Nephron (organoid): ENCODE measurements around the gene KCNIP4.

Experiments used
- H3K27ac Mint-ChIP-seq, 3 experiments: 2 replicates each; pipeline ENCODE4 v1.8.0; 2020; ENCODE audit warnings: mixed read lengths in 3 of 3, mild to moderate bottlenecking in 2 of 3, moderate library complexity in 1 of 3
- H3K27me3 Mint-ChIP-seq: 2 replicates; pipeline ENCODE4 v1.8.0; 2021; ENCODE audit warnings: low read depth, mild to moderate bottlenecking, moderate library complexity, mixed read lengths
- H3K36me3 Mint-ChIP-seq: 2 replicates; pipeline ENCODE4 v1.8.0; 2020; ENCODE audit warnings: low read depth, mixed read lengths
- H3K4me1 Mint-ChIP-seq: 2 replicates; pipeline ENCODE4 v1.8.0; 2020; ENCODE audit warnings: mixed read lengths
- H3K4me3 Mint-ChIP-seq, 3 experiments: 2 replicates each; pipeline ENCODE4 v1.8.0; 2020; ENCODE audit warnings: mild to moderate bottlenecking in 3 of 3, mixed read lengths in 3 of 3, moderate library complexity in 2 of 3
- H3K9me3 Mint-ChIP-seq: 2 replicates; pipeline ENCODE4 v1.8.0; 2020; ENCODE audit warnings: mixed read lengths
- CTCF ChIP-seq, 3 experiments: fragments of 200-600 bp; sonication (generic); IDR thresholded peaks; one replicate each; pipeline ENCODE4 v1.5.0; 2021; ENCODE audit warnings: antibody characterized with exemption in 3 of 3; ENCODE audit not compliant: unreplicated experiment in 3 of 3

KCNIP4 gene

DNA sequence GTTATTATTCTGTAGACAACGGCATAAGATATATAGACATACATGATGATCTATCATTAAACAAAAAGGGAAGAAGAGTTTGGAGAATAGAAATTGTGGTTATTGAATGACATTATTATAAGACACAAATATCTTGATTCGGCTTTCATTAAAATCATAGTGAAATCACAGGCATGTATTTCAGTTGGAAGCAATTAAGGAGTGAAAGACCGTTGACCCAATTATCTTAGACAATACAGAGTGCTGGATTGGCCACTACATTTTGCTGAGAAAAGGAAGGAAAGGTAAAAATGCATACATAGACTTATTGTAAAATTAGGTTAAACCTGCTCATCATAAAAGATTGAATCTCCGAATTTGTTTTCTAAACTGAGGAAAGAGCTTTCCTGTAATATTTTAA, 209.8 kb downstream of the KCNIP4 start:
- no peaks in the 10 kb centered on the region for H3K9me3 Mint-ChIP-seq
- no peaks in the 10 kb centered on the region for H3K27me3 Mint-ChIP-seq
- no peaks in the 10 kb centered on the region for H3K4me1 Mint-ChIP-seq
- no peak overlapping the region for H3K4me3 Mint-ChIP-seq
- H3K36me3 Mint-ChIP-seq: no peaks in the 10 kb centered on the region
- H3K27ac Mint-ChIP-seq: no peak overlapping the region
- TF ChIP-seq CTCF (IDR thresholded peaks at IDR 0.05; ENCODE audit: unreplicated experiment in 3 of 3): no peak

GRCh38 chr4:21735866-21736265, 212.7 kb downstream of the KCNIP4 start:
- Mint-ChIP-seq H3K27ac (no peak overlapping the region), H3K4me1 (no peaks in the 10 kb centered on the region), H3K4me3 (no peak overlapping the region), H3K9me3 (no peaks in the 10 kb centered on the region), H3K27me3 (no peaks in the 10 kb centered on the region), H3K36me3 (no peaks in the 10 kb centered on the region)
- TF ChIP-seq CTCF (IDR thresholded peaks at IDR 0.05; ENCODE audit: unreplicated experiment in 3 of 3): no peak

DNA sequence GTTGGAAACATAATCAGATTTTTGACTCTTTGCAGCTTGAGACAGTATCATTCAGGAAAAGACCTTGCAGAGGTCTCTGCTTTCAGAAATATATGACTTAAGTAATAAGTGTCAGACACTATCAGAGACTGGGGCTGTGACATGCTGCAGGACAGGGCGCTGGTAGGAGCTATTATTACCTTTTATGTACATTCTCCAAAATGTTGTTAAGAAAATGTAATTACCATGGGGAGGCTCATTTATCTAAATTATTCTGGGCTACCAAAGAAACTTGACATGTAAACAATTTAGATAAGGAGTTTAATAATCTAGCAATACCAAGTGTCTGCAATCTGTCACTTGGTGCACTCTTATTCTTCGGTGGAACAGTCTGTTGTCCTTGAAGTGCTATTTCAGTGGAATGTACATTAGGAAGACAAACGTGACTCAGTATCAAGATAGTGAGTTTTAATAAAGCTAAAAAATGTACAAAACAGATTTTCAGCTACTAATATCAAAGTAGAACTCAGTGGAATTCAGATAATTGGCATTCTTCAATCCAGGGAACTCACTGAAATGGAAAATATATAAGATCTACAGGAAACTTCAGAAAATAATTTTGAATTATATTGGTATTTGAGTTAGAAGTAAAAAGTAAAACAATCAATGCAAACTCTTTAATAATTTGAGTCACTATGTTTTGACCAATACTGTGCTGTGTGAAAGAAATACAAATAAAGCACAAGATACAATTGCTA, 214.5 kb downstream of the KCNIP4 start:
- no peak for TF ChIP-seq CTCF (IDR thresholded peaks at IDR 0.05; ENCODE audit: unreplicated experiment in 3 of 3)
- H3K9me3 Mint-ChIP-seq: no peaks in the 10 kb centered on the region
- H3K4me1 Mint-ChIP-seq: no peaks in the 10 kb centered on the region
- no peaks in the 10 kb centered on the region for H3K36me3 Mint-ChIP-seq
- no peak overlapping the region for H3K4me3 Mint-ChIP-seq
- no peaks in the 10 kb centered on the region for H3K27me3 Mint-ChIP-seq
- no peak overlapping the region for H3K27ac Mint-ChIP-seq

- no peak for TF ChIP-seq CTCF (IDR thresholded peaks at IDR 0.05; ENCODE audit: unreplicated experiment in 3 of 3)
- H3K4me3 Mint-ChIP-seq: no peak overlapping the region
- H3K27ac Mint-ChIP-seq: no peak overlapping the region
- no peaks in the 10 kb centered on the region for H3K27me3 Mint-ChIP-seq
- no peaks in the 10 kb centered on the region for H3K4me1 Mint-ChIP-seq
- no peaks in the 10 kb centered on the region for H3K9me3 Mint-ChIP-seq
- no peaks in the 10 kb centered on the region for H3K36me3 Mint-ChIP-seq
Observed at GRCh38 chr4:21728304-21728703, 220.3 kb downstream of the KCNIP4 start.

DNA sequence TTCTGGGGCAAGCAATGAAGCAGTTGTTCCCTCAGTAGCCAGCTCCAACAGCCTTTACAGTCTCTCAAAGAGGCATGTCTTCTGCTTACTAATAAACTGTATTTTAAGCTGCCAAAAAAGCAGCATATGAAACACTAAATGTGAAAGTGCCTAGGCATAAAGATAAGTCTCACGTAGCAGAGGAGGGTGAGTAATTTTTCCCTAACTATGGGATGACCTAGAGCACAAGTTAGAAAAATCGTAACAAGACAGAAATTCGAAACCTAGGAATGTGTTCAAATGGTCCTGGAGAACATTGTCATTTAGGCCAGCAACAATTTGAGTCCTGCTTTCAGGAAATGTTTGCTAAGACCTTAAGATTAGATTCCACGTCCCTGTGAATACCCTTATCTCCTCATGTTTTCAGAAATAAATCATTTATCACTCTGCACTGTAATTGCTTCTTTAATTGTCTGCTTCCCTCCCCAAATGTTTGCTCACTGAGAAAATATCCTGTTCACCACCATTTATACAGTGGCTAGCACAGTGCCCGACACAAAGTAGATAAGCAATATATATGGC, 222.2 kb downstream of the KCNIP4 start:
- Mint-ChIP-seq H3K9me3 (no peaks in the 10 kb centered on the region), H3K4me3 (no peak overlapping the region), H3K27ac (no peak overlapping the region), H3K36me3 (no peaks in the 10 kb centered on the region), H3K4me1 (no peaks in the 10 kb centered on the region), H3K27me3 (no peaks in the 10 kb centered on the region)
- no peak for TF ChIP-seq CTCF (IDR thresholded peaks at IDR 0.05; ENCODE audit: unreplicated experiment in 3 of 3)
